Omental fat pad (tissue), 4 donors: ENCODE results near the gene TUBB3. TPM values are rescaled to one million over a fixed set of nuclear protein-coding genes. Genes with fewer than 3 reads are reported as not detected.

Experiments
- ATAC-seq: fragments of 150-250 bp; one replicate; pipeline ENCODE4 v1.9.1; 2016; ENCODE audit warnings: mild to moderate bottlenecking, moderate library complexity; ENCODE audit not compliant: low FRiP score
- DNase-seq: peaks from one replicate; pipeline ENCODE4 v3.0.0-alpha.2; 2019; ENCODE audit warnings: low spot score
- total RNA-seq, 4 donors: library from RNA; depleted of rRNA; stranded (reverse); fragments of >200 nt; gene quantifications; one replicate each; pipeline ENCODE4 v1.1.0, GENCODE V29; 2016
- TF ChIP-seq, protein P1 (sequence below), 3 donors: fragments of 450-650 bp; IDR thresholded peaks; one replicate each; pipeline ENCODE4 v1.5.1; 2016 to 2017; ENCODE audit warnings: antibody characterized with exemption in 3 of 3, mild to moderate bottlenecking in 3 of 3, moderate library complexity in 2 of 3

The TUBB3 gene
- total RNA-seq, 4 donors from 2014 or later = 2.8 to 34.9 (median 10.5) TPM

DNA sequence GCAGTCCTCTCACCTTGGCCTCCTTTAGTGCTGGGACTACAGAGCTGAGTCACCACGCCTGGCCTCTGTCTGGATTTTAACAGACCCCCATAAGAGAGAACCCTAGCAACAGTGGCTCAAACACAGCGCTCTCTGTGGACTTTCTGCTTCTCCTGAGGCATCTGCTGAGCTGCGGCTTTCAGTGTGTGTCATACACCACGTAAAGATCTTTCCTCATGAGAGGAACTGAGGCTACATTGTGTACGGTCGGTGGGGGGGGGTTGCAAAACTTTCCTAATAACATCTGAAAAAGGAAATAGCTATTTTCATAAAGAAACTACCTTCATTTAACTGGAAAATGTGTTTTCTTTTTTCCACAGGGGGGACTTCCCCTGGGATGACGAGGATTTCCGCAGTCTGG, 58.3 kb downstream of the TUBB3 start:
- DNase-seq (no peak), ATAC-seq (no peak)
- TF ChIP-seq, protein P1, sequence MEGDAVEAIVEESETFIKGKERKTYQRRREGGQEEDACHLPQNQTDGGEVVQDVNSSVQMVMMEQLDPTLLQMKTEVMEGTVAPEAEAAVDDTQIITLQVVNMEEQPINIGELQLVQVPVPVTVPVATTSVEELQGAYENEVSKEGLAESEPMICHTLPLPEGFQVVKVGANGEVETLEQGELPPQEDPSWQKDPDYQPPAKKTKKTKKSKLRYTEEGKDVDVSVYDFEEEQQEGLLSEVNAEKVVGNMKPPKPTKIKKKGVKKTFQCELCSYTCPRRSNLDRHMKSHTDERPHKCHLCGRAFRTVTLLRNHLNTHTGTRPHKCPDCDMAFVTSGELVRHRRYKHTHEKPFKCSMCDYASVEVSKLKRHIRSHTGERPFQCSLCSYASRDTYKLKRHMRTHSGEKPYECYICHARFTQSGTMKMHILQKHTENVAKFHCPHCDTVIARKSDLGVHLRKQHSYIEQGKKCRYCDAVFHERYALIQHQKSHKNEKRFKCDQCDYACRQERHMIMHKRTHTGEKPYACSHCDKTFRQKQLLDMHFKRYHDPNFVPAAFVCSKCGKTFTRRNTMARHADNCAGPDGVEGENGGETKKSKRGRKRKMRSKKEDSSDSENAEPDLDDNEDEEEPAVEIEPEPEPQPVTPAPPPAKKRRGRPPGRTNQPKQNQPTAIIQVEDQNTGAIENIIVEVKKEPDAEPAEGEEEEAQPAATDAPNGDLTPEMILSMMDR (IDR thresholded peaks at IDR 0.05) = no peak

DNA sequence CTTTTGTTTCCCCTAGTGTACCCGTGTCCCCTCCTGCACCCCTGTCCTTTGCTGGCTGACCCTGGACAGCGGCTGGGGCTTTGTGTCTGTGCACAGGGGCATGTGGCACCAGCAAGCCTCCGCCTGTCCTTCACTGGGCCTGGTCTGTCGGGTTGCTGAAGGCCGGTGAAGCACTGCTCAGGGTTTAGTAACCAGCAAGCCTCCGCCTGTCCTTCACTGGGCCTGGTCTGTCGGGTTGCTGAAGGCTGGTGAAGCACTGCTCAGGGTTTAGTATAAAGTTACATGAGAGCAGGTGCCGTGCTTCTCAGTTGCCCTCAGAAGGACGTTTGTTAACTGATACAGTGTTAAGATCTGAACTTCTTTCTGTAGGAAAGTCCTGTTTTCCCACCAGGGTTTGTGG, 59.2 kb downstream of the TUBB3 start:
- TF ChIP-seq, protein P1 (IDR thresholded peaks at IDR 0.05) = no peak
- ATAC-seq = no peak
- no peak for DNase-seq

DNA sequence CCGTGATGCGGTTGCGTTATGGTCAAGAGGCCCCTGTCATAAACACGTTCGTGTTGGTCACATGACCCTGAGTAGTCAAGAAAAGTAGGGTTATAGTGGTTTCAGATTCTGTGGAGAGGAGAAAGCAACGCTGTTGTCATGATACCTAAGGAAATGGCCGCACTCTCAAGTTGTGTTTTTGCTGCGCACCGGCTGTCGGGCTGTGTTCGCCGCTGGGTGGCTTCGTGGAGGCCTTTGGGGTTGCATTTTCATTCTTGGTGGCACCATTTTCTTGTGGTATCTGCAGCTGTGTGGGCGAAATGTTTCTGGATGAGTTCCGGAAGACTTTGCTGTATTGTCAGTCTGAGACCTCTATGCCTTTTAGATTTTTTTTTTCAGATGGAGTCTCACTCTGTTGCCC, 60.4 kb downstream of the TUBB3 start:
- no peak for DNase-seq
- ATAC-seq = no peak
- TF ChIP-seq, protein P1 (IDR thresholded peaks at IDR 0.05) = no peak

DNA sequence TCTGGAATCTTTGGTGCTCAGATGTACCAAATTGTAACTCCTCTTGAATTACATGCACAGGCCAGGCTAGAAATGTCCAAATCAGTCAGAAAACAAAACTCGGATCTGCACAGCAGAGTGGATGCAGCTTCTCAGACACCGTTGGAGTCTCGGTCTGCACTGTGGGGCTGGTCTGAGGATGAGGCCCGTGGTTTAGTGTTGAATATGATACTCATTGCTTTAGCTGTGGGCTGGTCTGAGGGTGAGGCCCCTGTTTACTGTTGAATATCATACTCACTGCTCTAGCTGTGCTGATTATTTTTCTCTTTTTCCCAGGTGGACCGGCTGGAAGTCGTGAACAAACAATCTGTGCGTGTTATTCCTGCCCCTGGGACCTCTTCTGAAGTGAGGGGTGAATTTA, 61.1 kb downstream of the TUBB3 start:
- TF ChIP-seq, protein P1 (IDR thresholded peaks at IDR 0.05) = no peak
- no peak for ATAC-seq
- DNase-seq = no peak

DNA sequence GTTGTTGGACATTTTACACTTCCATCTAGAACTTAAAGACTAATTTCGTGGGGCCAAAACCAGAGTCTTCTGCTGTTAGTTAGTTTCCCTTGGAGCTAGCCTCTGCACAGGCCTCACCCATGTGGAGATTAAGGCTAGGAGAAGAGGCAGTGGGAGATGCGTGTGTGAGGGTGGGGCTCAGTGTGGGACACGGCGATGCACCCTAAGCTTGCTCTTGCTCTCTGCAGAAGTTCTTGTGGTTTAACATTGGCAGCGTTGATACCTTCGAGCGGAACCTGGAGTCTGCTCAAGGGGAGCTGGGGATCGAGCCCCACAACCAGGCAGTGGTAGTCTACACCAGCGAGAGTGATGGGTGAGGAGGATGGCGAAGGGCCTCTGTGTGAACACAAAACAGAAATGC, 62.1 kb downstream of the TUBB3 start:
- ATAC-seq = no peak
- TF ChIP-seq, protein P1 (IDR thresholded peaks at IDR 0.05) = no peak

More for the DNA sequence above, 62.1 kb downstream of the TUBB3 start:
- no peak for DNase-seq

Other genes with a start within 250 kb of the TUBB3 start
- gene CDK10, start 236.7 kb upstream of the TUBB3 start, total RNA-seq = 10 to 100 TPM; 32.1 to 46.8 (median 38.3) TPM
- gene SPATA2L, start 221.6 kb upstream of the TUBB3 start, total RNA-seq = 10 to 100 TPM in 2 of 4 donors, 1 to 10 TPM in 2; 8.1 to 28.0 (median 17.3) TPM
- 1 to 10 TPM; 5.8 to 9.5 (median 7.8) TPM for gene VPS9D1, start 202.4 kb upstream of the TUBB3 start, total RNA-seq
- gene ZNF276, start 201.8 kb upstream of the TUBB3 start, total RNA-seq = 10 to 100 TPM; 20.2 to 45.6 (median 36.6) TPM
- gene FANCA, start 106.7 kb upstream of the TUBB3 start, total RNA-seq = 1 to 10 TPM; 2.9 to 4.4 (median 3.8) TPM
- gene SPIRE2, start 94.9 kb upstream of the TUBB3 start, total RNA-seq = 1 to 10 TPM; 2.4 to 4.8 (median 3.2) TPM
- 100 to 1,000 TPM; 123 to 202 (median 160) TPM for gene TCF25, start 49.8 kb upstream of the TUBB3 start, total RNA-seq
- gene MC1R, start 4.5 kb upstream of the TUBB3 start, total RNA-seq = 1 to 10 TPM; 2.5 to 7.4 (median 6.0) TPM
- gene DEF8, start 25.4 kb downstream of the TUBB3 start, total RNA-seq = 10 to 100 TPM; 57.2 to 94.4 (median 80.6) TPM
- gene DBNDD1, start 96.1 kb downstream of the TUBB3 start, total RNA-seq = 1 to 10 TPM in 3 of 4 donors, not detected in 1; 1.4 to 5.0 (median 3.5) TPM
- gene PRDM7, start 154.0 kb downstream of the TUBB3 start, total RNA-seq = not detected